Loucy (cell line): Measurements from ENCODE around the gene DDAH2.

ENCODE experiments used
- EZH2phosphoT487 ChIP-seq: fragments of 200-600 bp; IDR thresholded peaks from 2 replicates; pipeline ENCODE4 v1.6.1; 2018; ENCODE audit warnings: antibody characterized with exemption, mild to moderate bottlenecking, moderate library complexity, borderline replicate concordance
- TF ChIP-seq, protein P1 (sequence below): fragments of 200-600 bp; sonication (generic); conservative IDR thresholded peaks from 2 replicates; pipeline ENCODE4 v1.5.1; 2014; ENCODE audit warnings: mild to moderate bottlenecking, antibody characterized with exemption, low read length

DNA sequence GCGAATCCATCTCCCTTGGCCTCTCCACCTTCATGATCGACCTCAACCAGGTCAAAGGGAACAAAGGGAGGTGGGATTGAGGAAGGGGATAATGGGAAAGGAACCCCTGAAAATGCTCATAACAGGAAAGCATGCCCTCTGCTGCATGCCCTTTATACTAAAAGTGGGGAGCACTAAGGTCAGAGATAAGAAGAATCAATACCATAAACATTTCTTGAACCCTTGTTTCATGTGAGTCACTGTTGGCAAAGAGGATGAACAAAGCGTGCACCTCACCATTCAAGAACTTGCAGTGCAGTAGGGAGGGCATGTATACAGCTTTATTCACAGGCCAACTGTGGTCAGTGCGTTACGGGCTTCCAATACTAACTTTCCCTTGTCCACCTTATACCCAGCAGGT lies 31.7 kb upstream of the DDAH2 start:
- TF ChIP-seq, protein P1, sequence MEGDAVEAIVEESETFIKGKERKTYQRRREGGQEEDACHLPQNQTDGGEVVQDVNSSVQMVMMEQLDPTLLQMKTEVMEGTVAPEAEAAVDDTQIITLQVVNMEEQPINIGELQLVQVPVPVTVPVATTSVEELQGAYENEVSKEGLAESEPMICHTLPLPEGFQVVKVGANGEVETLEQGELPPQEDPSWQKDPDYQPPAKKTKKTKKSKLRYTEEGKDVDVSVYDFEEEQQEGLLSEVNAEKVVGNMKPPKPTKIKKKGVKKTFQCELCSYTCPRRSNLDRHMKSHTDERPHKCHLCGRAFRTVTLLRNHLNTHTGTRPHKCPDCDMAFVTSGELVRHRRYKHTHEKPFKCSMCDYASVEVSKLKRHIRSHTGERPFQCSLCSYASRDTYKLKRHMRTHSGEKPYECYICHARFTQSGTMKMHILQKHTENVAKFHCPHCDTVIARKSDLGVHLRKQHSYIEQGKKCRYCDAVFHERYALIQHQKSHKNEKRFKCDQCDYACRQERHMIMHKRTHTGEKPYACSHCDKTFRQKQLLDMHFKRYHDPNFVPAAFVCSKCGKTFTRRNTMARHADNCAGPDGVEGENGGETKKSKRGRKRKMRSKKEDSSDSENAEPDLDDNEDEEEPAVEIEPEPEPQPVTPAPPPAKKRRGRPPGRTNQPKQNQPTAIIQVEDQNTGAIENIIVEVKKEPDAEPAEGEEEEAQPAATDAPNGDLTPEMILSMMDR, result no peak
- no peak for TF ChIP-seq EZH2phosphoT487
